ENCODE results near the gene CYB5D1.

DNA sequence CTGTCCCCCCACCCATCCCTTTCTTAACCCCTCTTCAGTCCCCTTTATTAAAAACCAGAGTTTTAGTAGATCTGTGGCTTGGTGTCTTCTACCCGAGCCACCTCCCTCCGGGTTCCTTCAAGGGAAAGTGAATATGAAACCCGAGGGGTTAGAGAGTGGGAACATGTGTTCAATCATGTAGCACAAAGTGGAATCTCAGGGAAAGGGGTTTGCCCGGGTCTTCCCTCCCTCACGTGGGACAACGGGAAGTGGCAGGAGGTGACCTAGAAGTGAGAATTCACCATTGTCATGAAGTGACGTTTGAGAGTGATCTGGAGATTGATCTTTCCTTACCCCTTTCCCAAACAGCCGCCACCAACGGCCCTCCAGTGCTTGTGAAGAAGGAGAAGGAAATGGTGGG lies 53.3 kb downstream of the CYB5D1 start:
- TF ChIP-seq EZH2phosphoT487 (conservative IDR thresholded peaks at IDR 0.05; ENCODE audit: low read length): no peak
- TF ChIP-seq, protein P1, sequence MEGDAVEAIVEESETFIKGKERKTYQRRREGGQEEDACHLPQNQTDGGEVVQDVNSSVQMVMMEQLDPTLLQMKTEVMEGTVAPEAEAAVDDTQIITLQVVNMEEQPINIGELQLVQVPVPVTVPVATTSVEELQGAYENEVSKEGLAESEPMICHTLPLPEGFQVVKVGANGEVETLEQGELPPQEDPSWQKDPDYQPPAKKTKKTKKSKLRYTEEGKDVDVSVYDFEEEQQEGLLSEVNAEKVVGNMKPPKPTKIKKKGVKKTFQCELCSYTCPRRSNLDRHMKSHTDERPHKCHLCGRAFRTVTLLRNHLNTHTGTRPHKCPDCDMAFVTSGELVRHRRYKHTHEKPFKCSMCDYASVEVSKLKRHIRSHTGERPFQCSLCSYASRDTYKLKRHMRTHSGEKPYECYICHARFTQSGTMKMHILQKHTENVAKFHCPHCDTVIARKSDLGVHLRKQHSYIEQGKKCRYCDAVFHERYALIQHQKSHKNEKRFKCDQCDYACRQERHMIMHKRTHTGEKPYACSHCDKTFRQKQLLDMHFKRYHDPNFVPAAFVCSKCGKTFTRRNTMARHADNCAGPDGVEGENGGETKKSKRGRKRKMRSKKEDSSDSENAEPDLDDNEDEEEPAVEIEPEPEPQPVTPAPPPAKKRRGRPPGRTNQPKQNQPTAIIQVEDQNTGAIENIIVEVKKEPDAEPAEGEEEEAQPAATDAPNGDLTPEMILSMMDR (IDR thresholded peaks at IDR 0.05; ENCODE audit: insufficient read depth, low read length, poor library complexity, severe bottlenecking): no peak
